ENCODE measurements around the gene ATXN7.

- TF ChIP-seq ZFX (IDR thresholded peaks at IDR 0.05) (no peak), CTCF (conservative IDR thresholded peaks at IDR 0.05) (no peak)
Observed at GRCh38 chr3:63922491-63923199, 59.0 kb downstream of the ATXN7 start.
